ENCODE data around the gene ATP1B1.
"Not testable (repeated sequence)": the region's sequence is repeated elsewhere in the genome, so short reads cannot be mapped to it uniquely, and the experiment has no call there.

The ATP1B1 gene

DNA sequence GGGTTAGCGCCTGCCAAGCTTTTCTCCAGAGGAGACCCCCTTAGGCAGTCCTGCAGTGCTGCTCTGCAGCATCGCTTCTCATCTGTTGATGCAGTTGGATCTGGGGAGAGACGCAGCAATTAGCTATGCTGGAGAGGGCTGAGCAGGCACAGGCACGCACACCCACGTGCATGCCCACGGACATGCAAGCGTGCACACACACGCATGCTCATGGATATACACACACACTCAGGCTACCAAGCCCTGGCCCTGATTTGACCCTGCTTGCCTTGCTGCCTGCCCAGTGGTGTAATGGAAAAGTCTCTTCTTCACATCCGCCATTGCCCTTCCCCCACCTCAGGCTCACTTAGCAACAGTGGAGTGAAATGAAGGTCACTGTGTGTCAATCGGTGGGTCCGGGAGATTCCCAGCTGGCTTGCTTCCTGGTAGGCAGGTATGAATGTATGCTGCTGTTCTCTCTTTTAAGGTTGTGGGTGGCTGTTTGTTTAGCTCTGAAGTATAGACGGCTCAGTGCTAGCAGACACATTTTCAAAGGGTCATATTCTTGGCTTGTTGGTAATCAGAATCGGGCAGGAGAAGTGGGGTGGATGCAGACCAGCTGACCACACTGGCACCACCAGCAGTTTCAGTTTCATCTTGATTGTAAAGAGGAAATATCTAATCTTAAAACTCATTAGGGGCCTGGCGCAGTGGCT is 9.5 kb downstream of the ATP1B1 start:
- no peak for DNase-seq (ENCODE audit: low read depth)

DNA sequence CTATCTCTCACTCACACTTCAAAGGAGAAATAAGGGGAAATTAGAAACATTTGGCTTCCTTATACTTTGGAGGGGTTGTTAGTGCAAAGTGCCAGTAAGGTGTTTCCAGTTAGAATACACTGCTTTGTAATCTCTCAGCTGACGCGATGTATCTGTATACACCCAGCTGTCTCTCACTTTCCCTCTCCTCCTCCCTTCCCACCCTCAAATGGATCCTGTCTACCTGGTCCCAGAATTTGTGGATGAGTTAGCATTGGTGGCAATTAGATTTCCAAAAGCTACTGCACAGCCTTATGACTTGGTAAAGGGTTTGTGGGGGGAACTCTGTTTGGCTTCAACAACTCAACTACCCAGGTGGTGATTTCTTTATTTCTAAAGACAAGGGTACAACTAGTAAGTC is 10.5 kb downstream of the ATP1B1 start:
- DNase-seq (ENCODE audit: low read depth): no peak

DNA sequence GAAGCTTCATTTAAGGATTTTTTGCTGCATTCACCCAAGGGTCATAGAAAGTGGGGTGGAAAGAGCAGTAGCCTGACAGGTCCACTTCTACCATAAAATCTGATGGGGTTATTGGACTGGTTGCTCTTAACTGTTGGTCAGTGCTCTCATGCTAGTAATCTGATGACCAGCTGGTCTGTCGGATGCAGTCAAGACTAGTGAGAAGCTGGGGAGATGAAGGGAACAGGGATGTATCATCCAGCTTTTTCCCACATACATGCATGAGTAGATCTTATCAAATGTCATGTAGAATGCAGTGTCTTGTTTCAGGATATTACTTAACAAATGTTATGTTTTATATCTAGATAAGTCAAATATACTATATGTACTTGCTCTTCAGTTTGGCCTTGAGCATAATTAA is 11.1 kb downstream of the ATP1B1 start:
- DNase-seq (ENCODE audit: low read depth): no peak

DNA sequence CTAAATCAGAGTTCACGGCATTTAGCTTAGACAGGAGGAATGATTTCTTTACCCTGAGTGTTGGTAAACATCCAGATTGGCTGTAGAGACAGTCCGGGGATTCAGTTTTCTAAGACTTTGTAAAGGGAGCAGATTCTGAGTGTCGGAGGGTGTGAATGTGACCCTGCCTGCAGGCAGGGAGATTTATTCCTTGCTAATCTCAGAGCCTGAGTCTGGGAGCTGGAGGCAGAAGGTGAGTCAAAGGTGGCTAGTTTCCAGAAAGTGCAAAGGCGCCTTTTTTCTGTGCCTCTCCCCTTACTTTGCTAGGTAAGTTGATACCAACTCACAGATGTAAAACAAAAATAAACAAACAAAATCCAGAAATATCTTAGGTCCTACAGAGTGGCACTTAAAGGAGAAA is 11.7 kb downstream of the ATP1B1 start:
- no peak for DNase-seq (ENCODE audit: low read depth)

DNA sequence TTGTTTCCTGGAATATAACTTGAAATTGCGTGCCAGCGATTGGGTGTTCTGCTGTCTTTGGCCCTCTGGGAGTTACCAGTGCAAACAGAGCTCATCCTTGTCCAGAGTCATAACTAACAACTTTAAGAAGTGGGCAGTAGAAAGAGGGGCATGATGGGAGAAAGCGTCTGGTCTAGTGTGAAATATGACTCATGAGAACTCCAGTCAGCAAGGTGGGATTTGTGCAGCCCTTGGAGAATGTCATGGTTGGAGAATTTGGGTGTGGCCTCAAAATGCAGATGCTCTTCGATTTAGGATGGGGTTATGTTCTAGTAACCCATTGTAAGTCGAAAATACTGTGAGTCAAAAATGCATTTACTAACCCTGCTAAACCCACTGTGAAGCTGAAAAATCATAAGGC is 12.9 kb downstream of the ATP1B1 start:
- no peak for DNase-seq (ENCODE audit: low read depth)

DNA sequence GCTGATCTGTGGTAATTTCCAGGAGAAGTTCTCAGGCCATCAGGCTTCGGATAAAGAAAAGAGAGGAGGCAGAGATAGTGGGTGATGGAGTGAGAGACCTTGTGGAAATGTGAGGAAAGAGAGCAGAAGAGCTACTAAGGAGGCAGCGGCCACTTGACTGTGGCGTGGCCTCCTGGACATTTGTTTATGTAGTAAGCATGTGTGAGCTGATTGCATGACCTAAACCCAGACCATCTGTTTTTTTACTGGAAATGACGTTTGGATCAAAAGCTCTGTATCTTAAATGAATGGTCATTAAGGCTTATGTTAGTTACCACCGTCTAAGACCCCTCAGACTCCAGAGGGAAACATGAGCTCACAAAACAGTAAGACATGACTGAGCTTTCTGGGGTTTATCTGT is 13.6 kb downstream of the ATP1B1 start:
- no peak for DNase-seq (ENCODE audit: low read depth)

DNA sequence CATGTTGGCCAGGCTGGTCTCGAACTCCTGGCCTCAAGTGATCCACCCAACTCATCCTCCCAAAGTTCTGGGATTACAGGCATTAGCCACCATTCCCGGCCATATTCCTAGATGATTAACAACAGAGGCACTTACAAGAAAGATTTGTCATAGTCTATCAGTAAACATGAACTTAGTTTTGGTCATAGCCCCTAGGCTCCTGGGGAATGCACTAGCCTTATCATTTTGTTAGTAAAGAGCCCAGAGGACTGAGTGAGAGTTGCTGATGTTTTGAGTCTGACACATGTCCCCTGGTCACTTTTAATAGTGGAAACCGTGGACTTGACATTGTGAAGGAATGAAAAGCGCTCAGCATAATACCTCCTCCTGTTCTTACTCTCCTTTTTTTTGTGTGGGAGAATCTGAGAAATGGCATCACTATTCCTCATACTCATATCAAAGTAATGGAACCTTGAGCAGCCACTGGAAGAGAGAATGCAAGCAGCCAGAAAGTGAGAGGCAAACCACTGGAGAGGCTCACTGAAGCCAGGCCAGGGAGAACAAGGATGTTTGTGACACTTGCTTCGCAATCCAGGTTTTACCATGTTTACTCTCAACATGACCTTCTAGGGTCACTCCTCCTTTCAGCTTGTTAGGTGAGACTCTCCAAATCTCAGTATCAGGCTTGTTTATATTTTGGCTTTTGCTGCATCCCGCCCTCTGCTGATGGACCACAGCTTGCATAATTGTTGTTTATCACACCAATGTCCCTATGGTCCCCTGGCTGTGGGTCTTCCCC is 14.8 kb downstream of the ATP1B1 start:
- no peak for DNase-seq (ENCODE audit: low read depth)

DNA sequence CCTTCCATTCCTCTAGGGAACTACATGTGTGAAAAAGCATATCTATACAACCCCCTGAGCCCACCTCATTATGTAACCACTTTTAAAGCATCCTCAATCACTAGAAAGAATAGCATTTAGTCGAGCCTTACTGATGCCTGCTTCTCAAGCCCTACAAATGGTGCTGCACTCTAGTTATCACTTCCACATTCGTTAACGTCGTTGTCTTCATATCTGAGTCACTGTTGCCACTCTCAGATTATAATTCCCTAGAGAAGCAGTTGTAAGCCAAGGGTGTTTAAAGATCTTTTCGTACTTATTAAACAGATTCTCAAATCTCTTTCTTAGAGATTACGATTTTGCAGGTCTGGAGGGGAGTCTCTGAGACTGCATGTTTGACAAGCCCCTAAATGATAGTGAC is 16.5 kb downstream of the ATP1B1 start:
- no peak for DNase-seq (ENCODE audit: low read depth)

DNA sequence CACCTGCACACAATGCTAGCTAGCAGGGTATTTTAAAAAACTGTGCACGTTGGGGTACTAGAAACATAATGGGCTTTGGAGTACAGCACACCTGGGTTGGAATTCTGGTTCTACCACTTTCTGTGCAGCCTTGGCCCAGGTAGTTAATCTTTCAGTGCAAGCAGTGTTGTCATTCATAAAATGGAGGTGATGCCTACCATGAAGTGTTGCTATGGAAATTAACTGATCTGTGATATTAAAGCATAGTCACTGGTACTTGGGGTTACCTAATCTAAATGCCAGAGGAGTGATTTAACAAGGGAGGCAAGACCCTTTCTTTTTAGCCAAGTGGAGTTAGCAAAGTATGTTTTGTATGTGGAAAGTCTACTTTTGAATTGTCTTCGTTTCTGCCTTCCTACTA is 18.0 kb downstream of the ATP1B1 start:
- no peak for DNase-seq (ENCODE audit: low read depth)

DNA sequence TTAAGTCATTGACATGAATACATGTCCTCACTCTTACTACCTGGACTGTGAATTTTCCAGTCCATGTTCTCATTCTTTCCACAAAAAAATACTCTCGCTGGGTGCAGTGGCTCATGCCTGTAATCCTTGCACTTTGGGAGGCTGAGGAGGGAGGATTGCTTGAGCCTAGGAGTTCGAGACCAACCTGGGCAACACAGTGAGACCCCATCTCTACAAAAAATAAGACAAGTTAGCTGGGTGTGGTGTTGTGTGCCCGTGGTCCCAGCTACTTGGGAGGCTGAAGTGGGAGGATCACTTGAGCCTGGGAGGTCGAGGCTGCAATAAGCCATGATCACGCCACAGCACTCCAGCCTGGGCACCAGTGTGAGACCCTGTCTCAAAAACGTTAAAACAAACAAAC is 19.1 kb downstream of the ATP1B1 start:
- DNase-seq (ENCODE audit: low read depth): not testable (repeated sequence)

DNA sequence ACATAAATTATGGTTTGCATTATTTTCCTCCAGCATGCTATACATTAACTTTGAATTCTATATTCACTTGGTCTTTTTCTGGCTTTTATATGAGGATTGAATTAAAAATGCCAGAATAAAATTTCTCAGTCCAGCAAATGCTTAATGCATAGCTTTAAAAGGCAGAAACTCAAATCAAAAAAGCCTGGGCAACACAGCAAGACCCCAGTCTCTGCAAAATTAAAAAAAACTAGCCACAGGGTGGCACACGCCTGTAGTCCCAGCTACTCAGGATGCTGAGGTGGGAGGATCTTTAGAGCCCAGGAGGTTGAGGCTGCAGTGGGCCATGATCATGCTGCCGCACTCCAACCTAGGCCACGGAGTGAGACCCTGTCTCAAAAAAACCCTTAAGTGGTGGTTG is 19.8 kb downstream of the ATP1B1 start:
- DNase-seq (ENCODE audit: low read depth): no peak

DNA sequence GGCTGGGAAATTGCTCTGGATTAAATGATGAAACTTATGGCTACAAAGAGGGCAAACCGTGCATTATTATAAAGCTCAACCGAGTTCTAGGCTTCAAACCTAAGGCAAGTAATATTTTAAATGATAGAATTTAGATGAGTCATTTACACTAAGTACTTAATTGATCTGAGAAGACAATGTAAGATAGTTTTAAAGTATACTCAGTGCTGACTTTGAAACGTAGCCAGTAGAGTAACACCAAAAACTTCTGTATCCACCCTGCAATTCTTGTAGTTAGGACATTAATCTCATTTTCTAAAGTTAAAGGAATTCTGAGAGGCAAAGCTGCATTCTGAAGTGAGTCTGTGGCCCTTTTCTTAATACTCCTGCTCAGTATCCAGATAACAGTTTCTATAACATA is 20.8 kb downstream of the ATP1B1 start:
- no peak for DNase-seq (ENCODE audit: low read depth)

DNA sequence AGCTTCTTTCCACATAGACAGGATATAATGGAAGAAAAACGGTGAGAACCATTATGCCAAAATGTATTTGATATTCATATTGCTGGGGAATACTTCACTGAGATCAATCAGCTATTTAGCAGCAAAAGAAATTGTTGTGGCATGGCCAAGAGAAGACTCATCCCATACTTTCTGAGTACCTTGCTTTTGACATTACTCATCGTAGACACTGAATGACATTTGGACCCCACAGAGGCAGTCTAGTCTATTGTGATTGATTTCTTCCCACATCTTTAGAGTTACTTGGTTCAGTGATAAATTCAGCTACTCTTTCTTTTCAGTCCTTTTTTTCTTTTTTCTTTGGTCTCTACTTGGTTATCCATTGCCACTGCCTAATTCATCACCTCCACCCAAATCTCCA is 22.1 kb downstream of the ATP1B1 start:
- DNase-seq (ENCODE audit: low read depth): no peak

DNA sequence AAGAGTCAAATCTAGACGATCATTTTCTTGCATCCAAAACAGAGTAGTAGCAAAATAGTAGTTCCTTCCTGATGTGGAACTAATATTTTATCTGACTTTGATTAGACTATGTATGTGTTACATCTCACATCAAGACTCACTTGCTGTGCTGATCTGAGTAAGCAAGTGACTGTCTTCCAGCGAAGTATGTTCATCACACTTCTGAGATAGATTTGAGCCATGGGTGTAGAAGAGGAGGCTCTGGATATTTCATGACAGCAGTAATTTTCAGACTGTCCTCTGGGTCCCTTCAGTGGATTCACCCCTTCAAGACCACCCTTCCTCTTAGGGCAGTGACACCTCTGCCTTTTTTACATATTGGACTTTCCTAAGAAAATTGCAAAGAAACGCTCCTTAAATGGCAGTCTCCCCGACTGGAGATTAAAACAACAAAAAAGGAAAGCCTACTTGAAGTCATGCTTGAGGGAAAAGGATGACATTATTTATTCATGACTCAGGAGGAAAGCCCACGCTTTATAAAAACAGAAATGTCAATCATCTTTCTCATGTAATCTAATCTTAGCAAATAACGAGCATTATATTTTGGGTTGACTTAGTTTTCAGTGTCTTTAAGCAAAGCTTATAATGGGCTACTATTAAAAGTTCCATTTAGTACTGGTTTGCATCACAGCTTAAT is 22.8 kb downstream of the ATP1B1 start:
- no peak for DNase-seq (ENCODE audit: low read depth)

DNA sequence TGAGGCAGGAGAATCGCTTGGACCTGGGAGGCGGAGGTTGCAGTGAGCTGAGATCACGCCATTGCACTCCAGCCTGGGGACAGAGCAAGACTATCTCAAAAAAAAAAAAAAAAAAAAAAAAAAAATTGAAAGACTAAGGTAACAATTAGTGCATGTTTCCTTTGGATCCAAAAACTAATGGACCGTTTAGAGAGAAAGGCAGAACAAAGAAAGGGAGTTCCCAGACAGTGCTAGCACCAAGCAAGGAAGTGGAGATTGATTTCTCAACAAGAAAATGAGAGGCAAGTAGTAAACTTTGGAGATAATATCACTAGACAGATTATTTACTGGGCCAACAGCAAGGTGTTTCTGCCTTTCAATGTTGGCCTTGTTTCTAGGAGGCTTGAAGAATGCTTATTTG is 24.2 kb downstream of the ATP1B1 start:
- DNase-seq (ENCODE audit: low read depth): no peak

DNA sequence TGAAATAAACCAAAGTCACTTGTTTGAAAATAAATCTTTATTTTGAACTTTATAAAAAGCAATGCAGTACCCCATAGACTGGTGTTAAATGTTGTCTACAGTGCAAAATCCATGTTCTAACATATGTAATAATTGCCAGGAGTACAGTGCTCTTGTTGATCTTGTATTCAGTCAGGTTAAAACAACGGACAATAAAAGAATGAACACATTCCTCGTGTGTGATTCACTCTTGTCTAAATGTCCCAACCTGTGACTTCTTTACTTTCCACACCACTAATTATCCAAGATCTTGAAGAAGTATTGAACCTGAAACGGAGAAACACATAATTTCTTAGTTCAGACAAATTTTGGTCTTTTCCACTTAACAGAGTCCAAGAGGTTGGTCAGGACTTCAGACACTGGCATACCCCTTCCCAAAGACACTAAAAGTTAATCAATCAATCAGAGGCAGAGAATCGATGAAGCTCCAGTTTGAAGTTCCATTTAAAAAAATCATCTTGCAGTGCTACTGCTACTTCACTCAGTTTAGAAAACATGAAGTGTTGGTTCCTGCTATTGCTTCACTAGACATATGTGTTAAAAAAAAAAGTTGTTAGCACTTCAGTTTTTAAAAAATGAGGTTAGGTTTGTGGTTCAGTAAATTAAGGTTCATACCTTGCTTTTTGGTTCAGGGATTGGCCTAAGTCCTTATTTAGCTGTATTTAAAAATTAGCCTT is 26.2 kb downstream of the ATP1B1 start:
- no peak for DNase-seq (ENCODE audit: low read depth)

DNA sequence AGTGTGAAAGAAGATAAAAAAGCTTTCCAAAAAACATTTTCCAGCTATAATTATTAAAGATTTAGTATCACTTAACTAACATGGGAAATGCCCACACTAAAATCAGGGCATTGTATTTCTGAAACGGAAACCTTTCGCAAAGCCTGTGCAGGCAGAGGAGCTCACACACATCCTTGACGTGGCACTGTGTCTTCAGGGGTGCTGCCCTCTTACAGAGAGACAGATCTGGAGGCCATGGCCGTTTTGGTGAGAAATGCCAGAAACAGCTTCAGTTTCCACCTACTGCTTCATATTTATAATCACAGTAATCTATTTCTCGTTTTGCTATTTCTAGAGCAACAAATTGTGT is 26.7 kb downstream of the ATP1B1 start:
- no peak for DNase-seq (ENCODE audit: low read depth)

DNA sequence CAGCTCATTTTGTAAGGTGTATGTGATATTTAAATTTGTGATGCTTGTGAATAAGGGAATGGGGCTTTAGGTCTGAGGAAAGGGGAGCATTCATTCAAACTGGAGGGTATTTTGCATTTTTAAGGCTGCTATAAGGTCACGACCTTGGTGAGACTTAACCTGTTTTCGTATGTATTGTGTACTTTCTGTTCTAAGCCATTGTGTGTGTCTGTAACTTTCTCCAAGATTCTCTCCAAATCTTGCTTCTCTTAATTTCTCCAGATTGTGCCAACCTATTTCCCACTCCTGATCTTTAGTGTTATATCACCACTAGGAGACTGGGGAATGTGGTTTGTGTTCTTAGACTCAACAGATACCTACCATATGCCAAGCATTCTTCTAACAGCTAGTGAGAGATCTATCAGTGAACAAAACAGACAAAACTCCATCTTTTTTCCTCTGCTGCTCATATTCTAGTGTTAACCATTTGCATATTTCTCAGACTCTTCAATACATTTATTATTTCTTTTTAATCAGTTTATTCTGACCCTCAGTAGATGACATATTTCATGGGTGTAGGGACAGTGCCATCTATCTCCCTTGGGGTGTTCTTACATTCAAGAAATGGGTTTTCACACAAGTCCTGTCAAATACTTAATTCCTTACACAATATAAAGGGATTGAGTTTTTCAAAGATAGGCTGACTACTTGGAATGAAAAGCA is 27.5 kb downstream of the ATP1B1 start:
- no peak for DNase-seq (ENCODE audit: low read depth)

DNA sequence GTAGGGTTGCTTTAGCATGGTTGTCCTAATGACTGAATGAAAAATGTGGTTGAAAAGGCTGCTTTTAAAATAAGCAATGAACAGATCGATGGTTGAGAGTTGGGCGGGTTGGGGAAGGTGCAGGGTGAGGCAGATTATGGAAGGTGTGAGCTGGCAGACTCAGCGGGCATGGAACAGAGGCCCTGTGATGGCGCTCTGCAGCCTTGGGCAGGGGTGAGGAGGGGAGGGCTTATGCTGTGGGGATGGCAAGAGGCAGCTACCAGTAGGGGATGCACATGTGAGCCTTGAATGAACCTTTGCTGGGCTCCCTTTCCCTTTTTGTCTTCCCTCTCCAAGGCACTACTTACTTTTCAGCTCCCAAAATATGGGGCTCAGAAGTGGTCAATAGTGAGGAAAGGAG is 30.9 kb downstream of the ATP1B1 start:
- DNase-seq (ENCODE audit: low read depth): no peak

DNA sequence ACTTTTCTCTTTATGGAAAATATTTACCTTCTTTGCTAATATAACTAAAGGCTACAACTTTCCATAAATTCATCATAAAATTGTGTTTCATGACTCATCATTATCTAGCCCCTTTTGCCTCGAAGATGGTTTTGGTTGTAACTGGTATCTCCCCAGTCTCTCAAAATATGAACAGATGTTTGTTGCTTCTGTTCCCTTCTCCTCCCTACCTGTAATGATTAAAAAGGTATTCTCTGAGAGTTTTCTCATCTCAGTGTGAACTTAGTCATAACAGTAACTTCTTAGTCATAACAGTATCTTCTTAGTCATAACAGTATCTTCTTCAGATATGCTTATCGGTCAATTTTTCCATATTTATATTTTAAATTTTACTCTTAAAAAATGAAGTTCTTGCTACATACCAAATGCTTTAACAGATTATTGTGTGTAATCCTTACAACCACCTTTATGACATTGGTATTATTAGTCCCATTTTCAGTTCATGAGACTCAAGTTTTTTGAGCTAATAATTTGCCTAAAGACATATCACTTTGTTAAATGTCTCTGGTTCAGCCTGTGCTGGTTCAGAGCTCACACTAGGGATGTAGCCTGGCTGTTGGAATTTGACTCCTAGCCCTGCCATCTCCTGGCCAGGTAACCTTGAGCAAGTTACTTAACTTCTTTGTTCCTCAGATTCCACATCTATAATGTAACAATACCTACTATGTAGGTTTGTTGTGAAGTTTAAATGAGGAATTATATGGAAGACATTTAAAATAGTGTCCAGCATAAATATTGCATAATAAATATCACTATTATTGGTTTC is 32.6 kb downstream of the ATP1B1 start:
- no peak for DNase-seq (ENCODE audit: low read depth)

DNA sequence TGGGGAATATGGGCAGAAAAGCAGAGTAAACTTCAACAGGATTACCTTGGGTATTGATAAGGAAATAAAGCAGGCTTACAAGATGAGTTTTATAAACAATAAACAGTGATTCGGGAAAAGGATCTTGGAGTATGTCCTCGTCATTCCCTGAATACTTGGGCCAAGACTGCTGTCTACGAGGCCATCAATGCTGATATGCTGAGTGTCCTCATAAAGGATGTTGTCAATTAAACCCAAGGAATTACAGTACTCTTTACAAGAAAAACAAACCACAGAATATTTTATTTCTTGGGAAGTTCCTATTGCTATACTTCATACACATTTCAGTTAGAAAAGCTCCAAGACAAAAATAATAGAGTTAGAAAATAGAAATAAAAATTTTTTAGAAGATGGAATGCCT is 34.9 kb downstream of the ATP1B1 start:
- DNase-seq (ENCODE audit: low read depth): no peak

Data from non-pigmented ciliary epithelial cell (primary cell).